Activated T-helper 1 cell treated with anti-CD3 and anti-CD28 coated beads, Interleukin-12 subunit alpha, Interleukin-12 subunit beta, Interleukin-2, Interleukin-4 antibody, amounts not matched to agents 30 ng/mL and 10 ng/mL and 1 ng/mL, durations not matched to agents 14 hours and 24 hours and 36 hours (primary cell): Measurements from ENCODE around the gene LRRC30. TPM values are rescaled to one million over a fixed set of nuclear protein-coding genes. Genes with fewer than 3 reads are reported as not detected.
"Not testable (repeated sequence)": the region's sequence is repeated elsewhere in the genome, so short reads cannot be mapped to it uniquely, and the experiment has no call there.

Experiments used
- DNase-seq: peaks from one replicate; pipeline ENCODE4 v3.0.0; 2021; ENCODE audit warnings: low spot score
- H3K27ac Mint-ChIP-seq: one replicate; pipeline ENCODE4 v1.8.0; 2021; ENCODE audit warnings: mild to moderate bottlenecking, mixed read lengths
- H3K27me3 Mint-ChIP-seq: one replicate; pipeline ENCODE4 v1.8.0; 2022; ENCODE audit warnings: mild to moderate bottlenecking, moderate library complexity, mixed read lengths; ENCODE audit not compliant: insufficient read depth
- H3K36me3 Mint-ChIP-seq: one replicate; pipeline ENCODE4 v1.8.0; 2021; ENCODE audit warnings: low read depth, mixed read lengths
- H3K4me1 Mint-ChIP-seq: one replicate; pipeline ENCODE4 v1.8.0; 2021; ENCODE audit warnings: low read depth, mixed read lengths
- H3K4me3 Mint-ChIP-seq: one replicate; pipeline ENCODE4 v1.8.0; 2021; ENCODE audit warnings: mild to moderate bottlenecking, moderate library complexity, mixed read lengths
- H3K9me3 Mint-ChIP-seq: one replicate; pipeline ENCODE4 v1.8.0; 2021; ENCODE audit warnings: mixed read lengths
- intact Hi-C: fragments of 100-400 bp; cut with micrococcal nuclease; formaldehyde crosslinking; loops from one replicate; pipeline ENCODE4 v1.15.1; 2024
- total RNA-seq: library from RNA; stranded (reverse); gene quantifications from 2 replicates; pipeline ENCODE4 v1.2.3, GENCODE V29; 2022

Gene LRRC30
- total RNA-seq = not detected in 2 replicates

DNA sequence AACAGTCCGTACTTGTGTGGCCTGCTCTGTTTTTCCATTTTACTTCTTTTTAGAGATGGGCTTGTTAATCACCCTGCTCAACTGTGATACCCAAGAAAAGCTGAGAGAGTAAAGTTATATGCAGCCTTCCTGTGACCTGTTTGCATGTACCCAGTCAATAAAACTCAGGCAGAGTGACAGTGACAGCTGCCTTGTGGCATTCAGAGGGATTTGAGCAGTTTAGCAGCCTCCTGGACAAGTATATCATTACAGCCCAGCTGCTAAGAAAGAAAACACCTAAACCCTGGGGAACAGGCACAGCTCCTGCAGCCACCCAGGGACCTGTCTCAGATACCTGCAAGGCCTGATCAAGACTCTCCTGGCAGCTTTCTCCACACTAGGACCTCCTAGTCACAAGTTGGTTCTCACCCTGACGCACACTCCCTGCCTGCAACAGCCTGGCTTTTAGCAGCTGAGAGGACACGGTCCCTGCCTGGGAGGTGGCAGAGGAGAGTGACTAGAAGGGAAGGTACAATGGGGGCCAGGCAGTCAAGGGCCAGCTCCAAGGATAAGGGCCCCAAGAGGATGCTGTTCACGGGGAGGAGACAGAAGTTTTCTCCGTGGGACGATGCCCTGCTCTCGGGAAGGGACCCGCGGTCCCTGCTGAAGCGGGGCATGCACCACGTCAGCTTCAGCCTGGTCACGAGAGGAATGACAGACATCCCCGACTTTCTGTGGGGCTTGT lies at the start of gene LRRC30:
LRRC30 (plus strand) TSS at position 464 of the 724 bp plus-strand sequence; CDS start at position 514, 50 bp downstream.
- intact Hi-C loops = no loop called here

DNA sequence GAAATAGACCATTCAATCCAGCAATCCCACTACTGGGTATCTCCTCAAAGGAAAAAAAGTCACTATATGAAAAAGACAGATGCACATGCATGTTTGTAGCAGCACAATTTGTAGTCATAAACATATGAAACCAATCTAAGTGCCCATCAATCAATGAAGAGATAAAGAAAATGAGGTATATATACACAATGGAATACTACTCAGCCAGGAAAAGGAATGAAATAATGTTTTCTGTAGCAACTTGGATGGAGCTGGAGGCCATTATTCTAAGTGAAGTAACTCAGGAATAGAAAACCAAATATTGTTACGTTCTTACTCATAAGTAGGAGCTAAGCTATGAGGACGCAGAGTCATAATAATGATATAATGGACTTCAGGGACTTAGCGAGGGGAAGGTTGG lies 45.2 kb upstream of the LRRC30 start:
- H3K4me3 Mint-ChIP-seq = no peak overlapping the region
- no peak for DNase-seq
- H3K9me3 Mint-ChIP-seq = peaks cover 21% of the 10 kb centered on the region
- no peaks in the 10 kb centered on the region for H3K27me3 Mint-ChIP-seq
- intact Hi-C loops = no loop called here
- no peak overlapping the region for H3K27ac Mint-ChIP-seq
- no peaks in the 10 kb centered on the region for H3K36me3 Mint-ChIP-seq
- no peaks in the 10 kb centered on the region for H3K4me1 Mint-ChIP-seq

More for the DNA sequence above, at the start of gene LRRC30:
- Mint-ChIP-seq H3K9me3 (no peaks in the 10 kb centered on the region), H3K4me3 (no peak within 1 kb of the TSS), H3K27ac (no peak within 1 kb of the TSS), H3K36me3 (no peaks in the 10 kb centered on the region), H3K27me3 (no peaks in the 10 kb centered on the region), H3K4me1 (no peaks in the 10 kb centered on the region)
- no peak for DNase-seq

DNA sequence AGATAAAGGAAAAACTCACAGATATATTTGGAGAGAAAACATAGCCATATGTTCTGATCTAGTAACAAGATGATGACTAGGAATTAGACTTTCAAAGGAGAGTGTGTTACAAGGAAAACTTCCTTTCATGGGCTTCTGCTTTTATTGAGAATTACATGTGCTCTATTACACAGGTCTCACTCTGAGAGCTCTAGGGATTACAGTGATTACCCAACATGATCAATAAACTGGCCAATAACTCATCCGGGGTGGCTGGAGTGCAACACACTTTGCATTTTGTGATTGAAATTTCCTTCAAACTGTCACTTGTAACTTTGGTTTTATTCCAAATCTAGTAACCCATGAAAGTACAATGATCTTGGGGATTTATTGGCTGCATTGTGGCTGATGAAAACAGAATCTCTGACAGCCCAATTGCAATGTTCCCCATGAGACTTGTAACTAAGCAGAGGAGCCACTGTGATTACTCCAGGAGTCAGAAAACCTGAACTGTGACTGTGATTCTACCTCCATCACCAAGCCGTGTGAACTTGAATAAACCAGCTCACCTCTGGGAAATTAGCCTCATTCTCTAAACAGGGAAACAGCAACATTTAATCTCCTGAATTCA lies 40.2 kb upstream of the LRRC30 start:
- Mint-ChIP-seq H3K27ac (no peak overlapping the region), H3K4me3 (no peak overlapping the region), H3K27me3 (no peaks in the 10 kb centered on the region), H3K4me1 (no peaks in the 10 kb centered on the region), H3K36me3 (no peaks in the 10 kb centered on the region), H3K9me3 (peaks cover 6% of the 10 kb centered on the region)
- no peak for DNase-seq
- intact Hi-C loops = no loop called here

DNA sequence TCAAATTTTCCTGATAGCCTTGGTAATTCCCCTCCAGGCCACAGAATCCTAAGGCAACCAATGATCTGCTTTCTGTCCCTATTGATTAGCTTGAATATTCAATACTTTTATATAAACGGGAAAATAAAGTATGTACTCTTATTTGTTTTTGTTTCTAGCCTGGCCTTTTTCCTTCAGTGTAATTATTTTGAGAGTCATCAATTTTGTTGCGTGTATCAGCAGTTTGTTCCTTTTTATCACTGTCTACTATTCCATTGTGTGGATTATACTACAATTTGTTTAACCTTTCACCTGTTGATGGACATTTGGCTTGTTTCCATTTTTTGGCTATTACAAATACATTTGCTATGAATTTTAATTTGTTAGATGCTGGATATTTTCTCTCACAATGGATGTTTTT lies 39.2 kb upstream of the LRRC30 start:
- Mint-ChIP-seq H3K4me3 (no peak overlapping the region), H3K36me3 (no peaks in the 10 kb centered on the region), H3K27ac (no peak overlapping the region), H3K9me3 (no peaks in the 10 kb centered on the region), H3K4me1 (no peaks in the 10 kb centered on the region), H3K27me3 (no peaks in the 10 kb centered on the region)
- DNase-seq = no peak
- intact Hi-C loops = no loop called here

DNA sequence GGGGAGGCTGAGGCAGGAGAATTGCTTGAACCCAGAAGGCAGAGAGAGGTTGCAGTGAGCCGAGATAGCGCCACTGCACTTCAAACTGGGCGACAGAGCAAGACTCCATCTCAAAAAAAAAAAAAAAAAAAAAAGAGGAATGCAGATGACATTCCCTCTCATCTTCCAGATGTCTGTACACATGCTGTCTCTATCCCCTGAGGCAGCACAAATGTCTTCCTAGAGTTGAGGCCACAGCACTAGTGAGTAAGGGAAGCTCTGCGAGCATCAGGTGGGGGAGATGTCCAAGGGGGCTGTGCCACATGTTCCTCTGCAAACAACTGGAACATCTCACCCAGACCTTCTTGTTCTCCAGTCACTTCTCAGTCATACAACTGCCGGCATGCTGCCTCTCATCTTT lies 35.6 kb upstream of the LRRC30 start:
- DNase-seq = no peak
- H3K36me3 Mint-ChIP-seq = no peaks in the 10 kb centered on the region
- no peaks in the 10 kb centered on the region for H3K27me3 Mint-ChIP-seq
- peaks cover 3% of the 10 kb centered on the region for H3K9me3 Mint-ChIP-seq
- H3K4me3 Mint-ChIP-seq = no peak overlapping the region
- intact Hi-C loops = no loop called here
- H3K4me1 Mint-ChIP-seq = no peaks in the 10 kb centered on the region
- no peak overlapping the region for H3K27ac Mint-ChIP-seq

DNA sequence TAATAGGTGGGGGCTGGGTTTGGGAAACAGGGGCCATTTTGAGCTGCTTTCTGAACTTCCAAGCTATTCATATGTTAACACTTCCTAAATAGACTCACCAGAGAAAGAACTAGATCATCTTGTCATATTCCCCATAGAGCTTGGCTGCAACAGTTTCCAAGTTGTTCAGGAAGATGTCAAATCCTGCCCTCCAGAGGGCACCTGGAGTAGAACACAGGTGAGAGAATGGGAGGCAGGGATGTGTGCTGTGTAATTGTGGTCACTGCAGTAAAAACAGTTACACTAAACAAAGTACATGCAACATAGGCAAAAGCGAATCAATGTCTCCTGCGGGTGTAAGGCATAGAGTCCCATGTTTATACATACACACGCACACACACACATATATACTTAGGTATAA lies 34.5 kb upstream of the LRRC30 start:
- no peaks in the 10 kb centered on the region for H3K27me3 Mint-ChIP-seq
- no peak for DNase-seq
- no peaks in the 10 kb centered on the region for H3K36me3 Mint-ChIP-seq
- no peaks in the 10 kb centered on the region for H3K4me1 Mint-ChIP-seq
- peaks cover 3% of the 10 kb centered on the region for H3K9me3 Mint-ChIP-seq
- H3K4me3 Mint-ChIP-seq = no peak overlapping the region
- no peak overlapping the region for H3K27ac Mint-ChIP-seq
- intact Hi-C loops = no loop called here

DNA sequence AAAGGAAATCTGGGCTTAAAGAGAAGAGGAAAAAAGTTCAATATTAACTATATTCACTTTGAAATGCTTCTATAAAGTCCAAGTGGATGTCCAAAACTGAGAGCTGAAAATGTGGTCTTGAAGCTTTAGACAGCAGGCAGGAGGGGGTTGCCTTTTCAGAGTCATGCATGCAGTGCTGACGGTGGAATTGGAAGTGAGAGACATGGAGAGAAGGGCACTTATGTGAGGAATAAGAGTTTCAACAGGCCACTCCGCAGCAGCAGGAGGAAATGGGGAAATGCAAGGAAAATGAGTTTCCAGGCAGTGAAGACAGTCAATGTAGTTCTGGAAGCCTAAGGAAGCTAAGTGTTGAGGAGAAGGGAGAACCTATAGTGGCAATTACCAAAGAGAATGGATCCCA lies 33.0 kb upstream of the LRRC30 start:
- H3K27me3 Mint-ChIP-seq = no peaks in the 10 kb centered on the region
- no peak overlapping the region for H3K27ac Mint-ChIP-seq
- H3K4me1 Mint-ChIP-seq = no peaks in the 10 kb centered on the region
- no peak overlapping the region for H3K4me3 Mint-ChIP-seq
- H3K9me3 Mint-ChIP-seq = peaks cover 3% of the 10 kb centered on the region
- no peaks in the 10 kb centered on the region for H3K36me3 Mint-ChIP-seq
- intact Hi-C loops = no loop called here
- DNase-seq = no peak

DNA sequence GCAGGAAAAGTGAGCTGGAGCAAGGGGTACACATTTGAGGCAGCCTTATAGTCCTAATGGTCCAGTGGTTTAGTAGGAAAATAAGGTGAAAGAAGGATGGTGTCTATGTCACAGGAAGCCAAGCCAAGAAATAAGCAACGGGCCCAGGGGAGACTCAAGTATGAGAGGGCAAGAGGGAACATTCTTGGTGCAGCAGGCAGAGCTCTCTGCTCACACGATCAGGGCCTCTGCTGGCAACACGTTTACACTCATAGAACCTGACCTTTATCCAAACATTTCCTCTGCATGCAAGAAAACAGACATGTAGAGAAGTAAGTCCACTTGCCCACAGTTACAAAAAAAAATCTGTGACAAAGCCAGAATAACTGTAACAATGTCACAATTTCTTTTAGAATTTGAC lies 32.6 kb upstream of the LRRC30 start:
- no peaks in the 10 kb centered on the region for H3K27me3 Mint-ChIP-seq

DNA sequence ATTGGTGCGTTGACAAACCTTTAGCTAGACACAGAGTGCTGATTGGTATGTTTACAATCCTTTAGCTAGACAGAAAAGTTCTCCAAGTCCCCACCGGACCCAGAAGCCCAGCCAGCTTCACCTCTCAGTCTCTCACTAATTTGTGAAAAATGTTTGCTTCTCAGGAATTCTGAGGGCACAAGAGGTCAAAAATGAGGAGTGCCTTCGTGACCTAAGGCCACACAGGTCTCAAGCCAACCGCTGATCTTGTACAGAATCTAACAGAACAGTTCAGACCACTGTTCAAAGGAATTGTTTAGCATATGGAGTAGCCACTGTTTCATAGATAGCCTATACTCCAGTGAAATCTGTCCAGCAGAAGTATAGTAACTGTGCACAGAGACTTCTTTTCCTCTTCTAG lies 29.8 kb upstream of the LRRC30 start:
- DNase-seq = no peak
- H3K9me3 Mint-ChIP-seq = peaks cover 3% of the 10 kb centered on the region
- intact Hi-C loops = no loop called here
- no peak overlapping the region for H3K4me3 Mint-ChIP-seq
- no peaks in the 10 kb centered on the region for H3K4me1 Mint-ChIP-seq
- no peaks in the 10 kb centered on the region for H3K36me3 Mint-ChIP-seq
- H3K27ac Mint-ChIP-seq = no peak overlapping the region
- H3K27me3 Mint-ChIP-seq = no peaks in the 10 kb centered on the region

More for the DNA sequence above, 32.6 kb upstream of the LRRC30 start:
- Mint-ChIP-seq H3K4me1 (no peaks in the 10 kb centered on the region), H3K9me3 (peaks cover 3% of the 10 kb centered on the region), H3K27ac (no peak overlapping the region), H3K4me3 (no peak overlapping the region), H3K36me3 (no peaks in the 10 kb centered on the region)
- DNase-seq = no peak
- intact Hi-C loops = no loop called here

DNA sequence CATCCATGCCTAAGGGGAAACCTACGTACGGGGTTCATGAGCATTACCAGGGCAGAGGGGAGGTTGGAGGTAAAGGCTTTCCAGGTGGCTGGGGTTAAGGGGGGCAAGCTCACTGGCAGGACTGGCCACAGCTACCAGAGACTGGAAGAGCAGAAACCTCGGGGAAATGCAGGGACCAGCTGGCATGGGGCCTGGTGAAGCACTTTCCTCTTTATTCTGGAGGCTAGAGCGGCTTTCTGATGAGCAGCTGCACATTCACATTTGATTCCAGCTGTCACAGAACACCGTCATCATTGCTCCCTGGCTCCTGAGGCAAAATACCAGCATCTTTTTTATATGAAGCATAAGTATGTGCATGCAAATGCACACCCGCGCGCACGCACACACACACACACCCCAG lies 28.7 kb upstream of the LRRC30 start:
- DNase-seq = no peak
- H3K4me3 Mint-ChIP-seq = no peak overlapping the region
- H3K27me3 Mint-ChIP-seq = no peaks in the 10 kb centered on the region
- H3K27ac Mint-ChIP-seq = no peak overlapping the region
- H3K36me3 Mint-ChIP-seq = no peaks in the 10 kb centered on the region
- intact Hi-C loops = no loop called here
- no peaks in the 10 kb centered on the region for H3K4me1 Mint-ChIP-seq
- no peaks in the 10 kb centered on the region for H3K9me3 Mint-ChIP-seq

DNA sequence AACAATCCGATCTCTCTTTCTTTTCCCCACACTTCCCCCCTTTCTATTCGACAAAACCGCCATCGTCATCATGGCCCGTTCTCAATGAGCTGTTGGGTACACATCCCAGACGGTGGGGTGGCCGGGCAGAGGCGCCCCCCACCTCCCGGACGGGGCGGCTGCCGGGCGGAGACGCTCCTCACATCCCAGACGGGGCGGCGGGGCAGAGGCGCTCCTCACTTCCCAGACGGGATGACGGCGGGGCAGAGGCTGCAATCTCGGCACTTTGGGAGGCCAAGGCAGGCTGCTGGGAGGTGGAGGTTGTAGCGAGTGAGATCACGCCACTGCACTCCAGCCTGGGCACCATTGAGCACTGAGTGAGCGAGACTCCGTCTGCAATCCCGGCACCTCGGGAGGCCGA lies 27.3 kb upstream of the LRRC30 start:
- H3K27ac Mint-ChIP-seq, H3K9me3 Mint-ChIP-seq, H3K4me3 Mint-ChIP-seq, DNase-seq, H3K36me3 Mint-ChIP-seq, H3K4me1 Mint-ChIP-seq, intact Hi-C loops, H3K27me3 Mint-ChIP-seq: not testable (repeated sequence)

DNA sequence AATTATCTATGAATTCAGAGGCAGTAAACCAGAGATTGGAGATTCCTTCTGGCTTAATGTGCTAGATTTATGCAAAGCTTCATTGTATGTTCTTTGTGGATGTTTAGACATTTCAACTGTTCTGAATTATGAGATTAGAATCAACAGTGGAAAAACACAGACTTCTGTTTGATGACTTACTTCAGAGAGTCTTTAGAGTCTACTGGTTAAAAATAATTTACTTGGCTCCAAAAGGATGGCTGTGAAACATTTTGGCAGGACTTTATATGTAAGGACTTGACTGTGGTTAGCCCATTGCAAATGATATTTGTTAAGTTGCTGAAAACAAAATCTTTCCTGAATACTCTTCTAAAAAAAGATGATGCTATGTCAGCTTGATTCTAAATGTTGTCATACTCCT lies 25.5 kb upstream of the LRRC30 start:
- no peaks in the 10 kb centered on the region for H3K9me3 Mint-ChIP-seq
- no peak overlapping the region for H3K4me3 Mint-ChIP-seq
- no peaks in the 10 kb centered on the region for H3K36me3 Mint-ChIP-seq
- no peak overlapping the region for H3K27ac Mint-ChIP-seq
- intact Hi-C loops = no loop called here
- no peaks in the 10 kb centered on the region for H3K4me1 Mint-ChIP-seq
- H3K27me3 Mint-ChIP-seq = no peaks in the 10 kb centered on the region
- DNase-seq = no peak

DNA sequence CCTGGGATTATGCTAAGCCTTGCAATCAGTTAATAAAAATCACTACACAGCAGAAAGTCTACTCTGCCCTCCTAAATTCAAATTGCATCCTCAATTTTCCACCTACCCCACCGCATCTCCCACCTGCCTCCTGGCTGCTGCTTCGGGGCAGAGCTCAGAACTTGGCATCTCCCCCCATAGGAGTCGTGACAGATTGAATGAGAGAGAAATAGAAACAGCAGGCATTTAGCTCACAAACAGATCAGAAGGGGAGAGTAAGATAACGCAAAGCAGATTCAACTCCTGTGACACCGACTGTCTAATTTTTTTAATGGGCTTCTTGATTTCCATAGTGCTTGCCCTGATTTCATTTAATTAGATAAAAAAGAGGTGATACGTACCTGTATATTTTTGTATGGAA lies 24.7 kb upstream of the LRRC30 start:
- Mint-ChIP-seq H3K4me1 (no peaks in the 10 kb centered on the region), H3K27ac (no peak overlapping the region), H3K9me3 (no peaks in the 10 kb centered on the region), H3K36me3 (no peaks in the 10 kb centered on the region), H3K4me3 (no peak overlapping the region), H3K27me3 (no peaks in the 10 kb centered on the region)
- DNase-seq = no peak
- intact Hi-C loops = no loop called here
